Right cardiac atrium (tissue), 5 donors: Measurements from ENCODE around the gene ELOVL2. TPM values are rescaled to one million over a fixed set of nuclear protein-coding genes. Genes with fewer than 3 reads are reported as not detected.

Experiments
- ATAC-seq, 2 donors: fragments of 200-7000 bp; cut with Tn5 transposase; one replicate each; pipeline versions ENCODE4 v1.8.0 to v1.9.1; 2020; ENCODE audit warnings: moderate library complexity in 2 of 2, mild to moderate bottlenecking in 1 of 2
- DNase-seq, 3 donors: peaks; one replicate each; pipeline ENCODE4 v3.0.0-alpha.2; 2020
- H3K27ac ChIP-seq: one replicate; pipeline ENCODE4 v1.5.1; 2013; ENCODE audit warnings: mild to moderate bottlenecking, low read length, control low read depth, moderate library complexity
- H3K27me3 ChIP-seq: one replicate; pipeline ENCODE4 v1.6.1; 2013; ENCODE audit not compliant: control insufficient read depth, insufficient read depth
- H3K4me1 ChIP-seq: one replicate; pipeline ENCODE4 v1.6.1; 2013; ENCODE audit warnings: low read length; ENCODE audit not compliant: control insufficient read depth, insufficient read depth
- H3K4me3 ChIP-seq: one replicate; pipeline ENCODE4 v1.5.1; 2013; ENCODE audit warnings: low read length, control low read depth
- H3K9me3 ChIP-seq: one replicate; pipeline ENCODE4 v1.6.1; 2013; ENCODE audit warnings: low read length; ENCODE audit not compliant: control insufficient read depth
- WGBS: extraction: QIAGEN DNeasy Blood & Tissue Kit; methylation state at CpG from one replicate; pipeline ENCODE4 v1.1.7; 2013; 5-methylcytosine and 5-hydroxymethylcytosine counted together
- intact Hi-C, 4 donors: fragments of 100-400 bp; cut with DNase I; formaldehyde crosslinking; loops; one replicate each; pipeline versions ENCODE4 v1.11.0 to v1.14.0; 2022 to 2023
- polyA plus RNA-seq: library from polyadenylated mRNA; stranded (reverse); fragments of 200-250 nt; gene quantifications from one replicate; pipeline ENCODE4 v1.2.3, GENCODE V29; 2013
- total RNA-seq, 4 donors: library from RNA; stranded (reverse); fragmentation: NEBNext Ultra II Directional; extraction: Animal tissue kit (Norgen Biotek cat#: 25700); gene quantifications; one replicate each; pipeline ENCODE4 v1.2.1, GENCODE V29; 2021
- donor health status: healthy with polysubstance abuse.
- donor health status: DM: no; HTN: yes; CAD: no.
- donor health status: DM: no; HTN: no; CAD: no.
- donor health status: DM: no; HTN: yes; CAD: no; lungs with severe emphysema.
- donor health status: DM: yes; HTN: yes; CAD: no.

The ELOVL2 gene
- total and polyA plus RNA-seq, 5 donors, result 0.61 to 1.4 (median 1.1) TPM

GRCh38 chr6:10957414-10957886 lies 86.7 kb downstream of the ELOVL2 start:
- ATAC-seq (no peak), DNase-seq (no peak)
- Histone ChIP-seq H3K9me3 (no peaks in the 10 kb centered on the region), H3K4me1 (no peaks in the 10 kb centered on the region), H3K27ac (no peak overlapping the region), H3K4me3 (no peak overlapping the region), H3K27me3 (no peaks in the 10 kb centered on the region)
- intact Hi-C loops, result no loop called here
- 96% methylated on average over 6 of the region's 6 CpGs for WGBS

GRCh38 chr6:10956776-10957175 lies 87.3 kb downstream of the ELOVL2 start:
- ATAC-seq, result no peak
- no peaks in the 10 kb centered on the region for H3K9me3 ChIP-seq
- no peaks in the 10 kb centered on the region for H3K27me3 ChIP-seq
- no peaks in the 10 kb centered on the region for H3K4me1 ChIP-seq
- no peak overlapping the region for H3K4me3 ChIP-seq
- no peak for DNase-seq
- intact Hi-C loops, result no loop called here
- no peak overlapping the region for H3K27ac ChIP-seq

GRCh38 chr6:10954590-10955010 lies 89.5 kb downstream of the ELOVL2 start:
- DNase-seq (peak; percentile 70 to 86 (median 84)), ATAC-seq (peak; percentile 72 to 83)
- Histone ChIP-seq H3K4me1 (no peaks in the 10 kb centered on the region), H3K27ac (no peak overlapping the region), H3K9me3 (no peaks in the 10 kb centered on the region), H3K4me3 (no peak overlapping the region), H3K27me3 (no peaks in the 10 kb centered on the region)
- intact Hi-C loops, result loop anchor here (5.0 kb wide), 1 partner anchor 113 kb away; no protein-coding TSS in a partner anchor
- 33% methylated on average over 15 of the region's 15 CpGs for WGBS

GRCh38 chr6:10951675-10952282 lies 92.3 kb downstream of the ELOVL2 start:
- H3K4me1 ChIP-seq, result no peaks in the 10 kb centered on the region
- no peaks in the 10 kb centered on the region for H3K9me3 ChIP-seq
- DNase-seq (no peak), ATAC-seq (peak; percentile 48 to 54)
- WGBS, result 44% methylated on average over 6 of the region's 6 CpGs
- no peak overlapping the region for H3K27ac ChIP-seq
- no peak overlapping the region for H3K4me3 ChIP-seq
- intact Hi-C loops, result loop anchor here (5.0 kb wide), 1 partner anchor 116 kb away; no protein-coding TSS in a partner anchor
- H3K27me3 ChIP-seq, result no peaks in the 10 kb centered on the region

GRCh38 chr6:10949579-10950490 lies 94.3 kb downstream of the ELOVL2 start:
- H3K9me3 ChIP-seq, result no peaks in the 10 kb centered on the region
- 91% methylated on average over 6 of the region's 6 CpGs for WGBS

GRCh38 chr6:10947966-10948365 lies 96.1 kb downstream of the ELOVL2 start:
- no peaks in the 10 kb centered on the region for H3K9me3 ChIP-seq
- no peaks in the 10 kb centered on the region for H3K27me3 ChIP-seq
- ATAC-seq (no peak), DNase-seq (no peak)
- no peak overlapping the region for H3K27ac ChIP-seq
- no peaks in the 10 kb centered on the region for H3K4me1 ChIP-seq
- no peak overlapping the region for H3K4me3 ChIP-seq
- WGBS, result 97% methylated on average over 5 of the region's 5 CpGs
- intact Hi-C loops, result no loop called here

More at GRCh38 chr6:10949579-10950490, 94.3 kb downstream of the ELOVL2 start:
- Histone ChIP-seq H3K27ac (no peak overlapping the region), H3K27me3 (no peaks in the 10 kb centered on the region), H3K4me3 (no peak overlapping the region), H3K4me1 (no peaks in the 10 kb centered on the region)
- intact Hi-C loops, result loop anchor here (5.0 kb wide), 1 partner anchor 117 kb away; no protein-coding TSS in a partner anchor
- DNase-seq, result no peak
- ATAC-seq, result no peak

- no peak overlapping the region for H3K27ac ChIP-seq
- no peak overlapping the region for H3K4me3 ChIP-seq
- 83% methylated on average over 1 of the region's 1 CpG for WGBS
- ATAC-seq (no peak), DNase-seq (no peak)
- H3K9me3 ChIP-seq, result no peaks in the 10 kb centered on the region
- intact Hi-C loops, result no loop called here
- no peaks in the 10 kb centered on the region for H3K27me3 ChIP-seq
- no peaks in the 10 kb centered on the region for H3K4me1 ChIP-seq
These were observed 98.3 kb downstream of the ELOVL2 start for GRCh38 chr6:10945845-10946244.

GRCh38 chr6:10939840-10940239 lies 104.3 kb downstream of the ELOVL2 start:
- 95% methylated on average over 2 of the region's 2 CpGs for WGBS

GRCh38 chr6:10933126-10933525 lies 111.0 kb downstream of the ELOVL2 start:
- Histone ChIP-seq H3K9me3 (no peaks in the 10 kb centered on the region), H3K4me3 (no peak overlapping the region), H3K4me1 (no peaks in the 10 kb centered on the region), H3K27me3 (no peaks in the 10 kb centered on the region), H3K27ac (no peak overlapping the region)
- DNase-seq (no peak), ATAC-seq (no peak)
- intact Hi-C loops, result no loop called here
- 73% methylated on average over 1 of the region's 1 CpG for WGBS

More at GRCh38 chr6:10939840-10940239, 104.3 kb downstream of the ELOVL2 start:
- Histone ChIP-seq H3K27ac (no peak overlapping the region), H3K4me1 (no peaks in the 10 kb centered on the region), H3K4me3 (no peak overlapping the region), H3K27me3 (no peaks in the 10 kb centered on the region), H3K9me3 (no peaks in the 10 kb centered on the region)
- DNase-seq, result no peak
- no peak for ATAC-seq
- intact Hi-C loops, result no loop called here
